22Rv1 (cell line): ENCODE results near the gene CTAGE8.
"Not testable (repeated sequence)": the region's sequence is repeated elsewhere in the genome, so short reads cannot be mapped to it uniquely, and the experiment has no call there.

ENCODE experiments used
- ZFX ChIP-seq: fragments of 450-650 bp; IDR thresholded peaks from 2 replicates; pipeline ENCODE4 v1.6.1; 2017; ENCODE audit warnings: antibody characterized with exemption, borderline replicate concordance
- TF ChIP-seq, protein P1 (sequence below): fragments of 450-650 bp; IDR thresholded peaks from 2 replicates; pipeline ENCODE4 v1.5.1; 2017; ENCODE audit warnings: mild to moderate bottlenecking

DNA sequence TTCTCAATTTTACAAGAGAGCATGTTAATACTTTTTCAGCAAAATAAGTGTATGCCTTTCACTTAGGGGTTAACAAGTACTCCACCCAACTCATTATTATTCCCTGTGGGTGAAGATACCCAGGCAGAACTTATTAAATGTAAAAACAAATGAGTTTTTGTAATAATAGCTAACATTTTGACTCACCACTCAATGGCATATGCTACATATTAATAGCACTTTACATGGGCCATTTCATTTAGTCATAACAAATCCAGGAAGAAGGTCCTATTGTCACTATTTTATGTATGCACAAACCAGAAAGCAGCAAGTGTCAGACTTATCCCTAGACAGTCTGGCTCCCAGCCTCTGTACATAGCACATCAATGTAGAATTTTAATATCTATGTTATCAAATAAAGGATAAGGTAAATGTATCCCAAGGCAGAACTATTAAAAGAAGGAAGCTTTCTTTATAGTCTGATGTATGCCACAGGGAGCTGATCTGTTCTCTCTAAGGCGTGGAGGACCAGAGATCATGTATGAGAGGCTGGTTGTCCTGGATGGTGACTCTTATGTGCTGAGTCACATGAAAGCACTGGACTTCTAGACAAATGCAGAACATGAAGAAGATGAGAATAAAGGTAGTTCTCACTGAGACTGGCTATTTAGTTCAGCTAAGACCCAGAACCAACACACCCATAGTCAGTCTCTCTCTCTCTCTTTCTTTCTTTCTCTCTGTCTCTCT, 33.7 kb upstream of the CTAGE8 start:
- TF ChIP-seq, protein P1, sequence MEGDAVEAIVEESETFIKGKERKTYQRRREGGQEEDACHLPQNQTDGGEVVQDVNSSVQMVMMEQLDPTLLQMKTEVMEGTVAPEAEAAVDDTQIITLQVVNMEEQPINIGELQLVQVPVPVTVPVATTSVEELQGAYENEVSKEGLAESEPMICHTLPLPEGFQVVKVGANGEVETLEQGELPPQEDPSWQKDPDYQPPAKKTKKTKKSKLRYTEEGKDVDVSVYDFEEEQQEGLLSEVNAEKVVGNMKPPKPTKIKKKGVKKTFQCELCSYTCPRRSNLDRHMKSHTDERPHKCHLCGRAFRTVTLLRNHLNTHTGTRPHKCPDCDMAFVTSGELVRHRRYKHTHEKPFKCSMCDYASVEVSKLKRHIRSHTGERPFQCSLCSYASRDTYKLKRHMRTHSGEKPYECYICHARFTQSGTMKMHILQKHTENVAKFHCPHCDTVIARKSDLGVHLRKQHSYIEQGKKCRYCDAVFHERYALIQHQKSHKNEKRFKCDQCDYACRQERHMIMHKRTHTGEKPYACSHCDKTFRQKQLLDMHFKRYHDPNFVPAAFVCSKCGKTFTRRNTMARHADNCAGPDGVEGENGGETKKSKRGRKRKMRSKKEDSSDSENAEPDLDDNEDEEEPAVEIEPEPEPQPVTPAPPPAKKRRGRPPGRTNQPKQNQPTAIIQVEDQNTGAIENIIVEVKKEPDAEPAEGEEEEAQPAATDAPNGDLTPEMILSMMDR = not testable (repeated sequence)
- not testable (repeated sequence) for TF ChIP-seq ZFX
